ENCODE results near the gene UGP2. TPM values are rescaled to one million over a fixed set of nuclear protein-coding genes. Genes with fewer than 3 reads are reported as not detected.

Gene UGP2
- total and polyA plus RNA-seq, 2 of the 4 experiments (the other 2 are of a cell fraction): 45.0 to 58.8 TPM

DNA sequence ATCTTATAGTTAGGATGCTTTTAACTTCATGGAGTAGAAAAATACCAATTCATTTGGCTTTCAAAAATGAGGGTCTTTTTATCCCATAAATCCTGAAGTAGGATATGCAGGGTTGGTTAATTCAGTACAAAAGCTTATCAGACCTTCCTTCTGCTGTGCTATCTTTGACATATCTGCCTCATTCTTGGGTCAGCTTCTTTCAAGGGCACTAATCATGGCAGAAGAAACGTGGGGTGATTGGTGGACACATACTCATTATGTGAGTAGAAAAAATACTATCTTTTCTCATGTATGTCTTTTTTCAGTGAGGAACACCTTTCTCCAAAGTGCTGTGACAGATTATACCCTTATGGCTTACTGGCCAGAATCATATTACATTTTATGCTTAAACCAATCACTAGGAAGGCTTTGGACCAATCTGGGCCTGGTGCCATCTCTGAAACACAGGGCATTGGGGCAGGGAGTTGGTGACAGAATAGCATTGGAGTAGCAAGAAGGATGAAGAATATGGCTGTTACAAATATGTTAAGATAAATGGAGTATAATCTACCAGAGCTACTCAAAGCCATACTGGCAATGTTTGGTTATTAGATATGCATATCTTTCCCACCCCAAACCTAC lies 10.1 kb downstream of the UGP2 start:
- ChIA-PET POLR2A (ENCODE audit: unreplicated experiment) (no interaction called here), CTCF (interaction anchor here (0.7 to 1.7 kb wide), 2 partner anchors 9 to 14 kb away, joined by 3 to 8 read pairs; no protein-coding TSS in a partner anchor)
- H2BK120ac ChIP-seq (ENCODE audit: low read depth, low read length): no peak overlapping the region
- peaks cover 10% of the 10 kb centered on the region for H3K36me3 ChIP-seq (ENCODE audit: control insufficient read depth, insufficient read depth, low read length)
- H3K4me3 ChIP-seq (ENCODE audit: insufficient read depth, low read depth, low read length): no peak overlapping the region
- H3K9me3 ChIP-seq (ENCODE audit: control insufficient read depth, insufficient read depth, low read length): no peaks in the 10 kb centered on the region
- H4K5ac ChIP-seq (ENCODE audit: low read depth, low read length): no peak overlapping the region
- no peak overlapping the region for H3K9ac ChIP-seq (ENCODE audit: low read depth, low read length)
- H3K23ac ChIP-seq (ENCODE audit: low read depth, low read length): no peak overlapping the region
- dilution Hi-C loops (cut with HindIII; ENCODE audit: low sequenced_read_pairs, unreplicated experiment) (loop anchor here (25.0 kb wide), 1 partner anchor 164 kb away; no protein-coding TSS in a partner anchor), in situ Hi-C loops (cut with MboI; ENCODE audit: low sequenced_read_pairs) (loop anchor here (10.0 kb wide), 2 partner anchors 157 to 247 kb away; no protein-coding TSS in a partner anchor), intact Hi-C loops (cut with micrococcal nuclease) (no loop called here)
- H2BK15ac ChIP-seq (ENCODE audit: low read depth, low read length): no peak overlapping the region
- TF ChIP-seq SMC3 (IDR thresholded peaks at IDR 0.05; ENCODE audit: low read depth, low read length): no peak
- TF ChIP-seq RFX5 (IDR thresholded peaks at IDR 0.05; ENCODE audit: low read depth, low read length): no peak
- TF ChIP-seq MAFK (IDR thresholded peaks at IDR 0.05; ENCODE audit: low read depth, low read length): no peak
- TF ChIP-seq USF2 (IDR thresholded peaks at IDR 0.05; ENCODE audit: low read depth, low read length): no peak
- no peak for TF ChIP-seq CHD1 (IDR thresholded peaks at IDR 0.05; ENCODE audit: low read depth, low read length)
- no peak for TF ChIP-seq MAZ (IDR thresholded peaks at IDR 0.05; ENCODE audit: borderline replicate concordance, low read depth, low read length)
- TF ChIP-seq FOS (IDR thresholded peaks at IDR 0.05; ENCODE audit: low read depth, low read length): no peak
- no peak for TF ChIP-seq RAD21 (IDR thresholded peaks at IDR 0.05; ENCODE audit: low read length)
- no peak for TF ChIP-seq POLR2A (IDR thresholded peaks at IDR 0.05; ENCODE audit: low read depth, low read length)
- TF ChIP-seq BHLHE40 (IDR thresholded peaks at IDR 0.05; ENCODE audit: low read depth, low read length): no peak
- TF ChIP-seq ELK1 (IDR thresholded peaks at IDR 0.05; ENCODE audit: borderline replicate concordance, low read depth, low read length): no peak
- TF ChIP-seq RCOR1 (IDR thresholded peaks at IDR 0.05; ENCODE audit: insufficient replicate concordance, low read length): no peak
- TF ChIP-seq MXI1 (IDR thresholded peaks at IDR 0.05; ENCODE audit: borderline replicate concordance, low read depth, low read length): no peak
- TF ChIP-seq CEBPB (IDR thresholded peaks at IDR 0.05; ENCODE audit: low read depth, low read length): no peak
- no peak for TF ChIP-seq CTCF (conservative IDR thresholded peaks at IDR 0.05; ENCODE audit: low read depth, low read length)
- TF ChIP-seq NFE2L2 (IDR thresholded peaks at IDR 0.05; ENCODE audit: low read depth, low read length): no peak
- no peak overlapping the region for H2BK20ac ChIP-seq (ENCODE audit: low read depth, low read length)
- H4K91ac ChIP-seq (ENCODE audit: insufficient read depth, low read depth, low read length): no peak overlapping the region
- H3K9me1 ChIP-seq (ENCODE audit: insufficient read depth, low read length): no peaks in the 10 kb centered on the region; the same call in 1 of the 2 replicates
- BruUV-seq (replicated peaks): no TSS peak
- no peak overlapping the region for H3K4ac ChIP-seq (ENCODE audit: low read depth, low read length)
- H4K20me1 ChIP-seq (ENCODE audit: insufficient read depth, low read length): peaks cover 44% of the 10 kb centered on the region; the same call in 1 of the 2 replicates
- ATAC-seq (ENCODE audit: low read depth) (no peak), DNase-seq (no peak)
- no peak overlapping the region for H2AFZ ChIP-seq (replicated peaks; ENCODE audit: low read length, poor library complexity)
- no peak overlapping the region for H3K4me2 ChIP-seq (ENCODE audit: low read depth, low read length)
- H3K56ac ChIP-seq (ENCODE audit: extremely low read depth, insufficient read depth, low read length): no peak overlapping the region
- H3K14ac ChIP-seq (replicated peaks; ENCODE audit: low read depth, low read length): no peak overlapping the region
- no peak overlapping the region for H2AK5ac ChIP-seq (ENCODE audit: low read depth, low read length)
- no peaks in the 10 kb centered on the region for H3K27me3 ChIP-seq (ENCODE audit: control insufficient read depth, insufficient read depth, low read length)
- no peak overlapping the region for H2AK9ac ChIP-seq (replicated peaks; ENCODE audit: low read depth, low read length, poor library complexity)
- H3K18ac ChIP-seq (ENCODE audit: low read depth, low read length): no peak overlapping the region
- H4K8ac ChIP-seq (ENCODE audit: low read depth in 2 of 2, low read length in 2 of 2): no peak overlapping the region
- no peak overlapping the region for H3K27ac ChIP-seq (ENCODE audit: insufficient read depth, low read length)
- H2BK5ac ChIP-seq (ENCODE audit: low read depth, low read length, poor library complexity, severe bottlenecking): no peak overlapping the region
- no CpG with 5 or more reads among the region's 1 CpG for WGBS, 2 experiments (ENCODE audit: extremely low coverage in 2 of 2, insufficient read length in 1 of 2)
- H3K4me1 ChIP-seq (ENCODE audit: control insufficient read depth, insufficient read depth, low read length): peaks cover 11% of the 10 kb centered on the region
- H3K79me1 ChIP-seq (ENCODE audit: low read depth in 1 of 2, low read length in 2 of 2): peaks cover 23 to 57% of the 10 kb centered on the region in 2 experiments
